Urinary bladder (tissue), 4 donors: ENCODE results near the gene MVK. TPM values are rescaled to one million over a fixed set of nuclear protein-coding genes. Genes with fewer than 3 reads are reported as not detected.

ENCODE experiments used
- DNase-seq: peaks from one replicate; pipeline ENCODE4 v3.0.0-alpha.2; 2015; ENCODE audit errors: extremely low spot score
- H3K27ac ChIP-seq: one replicate; pipeline ENCODE4 v1.5.1; 2013; ENCODE audit warnings: low read depth, mild to moderate bottlenecking, moderate library complexity
- H3K36me3 ChIP-seq: one replicate; pipeline ENCODE4 v1.6.1; 2013; ENCODE audit warnings: mild to moderate bottlenecking, moderate library complexity; ENCODE audit not compliant: insufficient read depth
- H3K4me1 ChIP-seq: one replicate; pipeline ENCODE4 v1.6.1; 2013; ENCODE audit warnings: mild to moderate bottlenecking, moderate library complexity; ENCODE audit not compliant: insufficient read depth
- H3K4me3 ChIP-seq: one replicate; pipeline ENCODE4 v1.5.1; 2013; ENCODE audit warnings: low read depth, low read length
- WGBS: extraction: QIAGEN DNeasy Blood & Tissue Kit; methylation state at CpG from one replicate; pipeline ENCODE4 v1.1.7; 2013; 5-methylcytosine and 5-hydroxymethylcytosine counted together
- polyA plus RNA-seq: library from polyadenylated mRNA; stranded (reverse); fragments of 200-250 nt; gene quantifications from one replicate; pipeline ENCODE4 v1.2.3, GENCODE V29; 2013
- total RNA-seq: library from RNA; depleted of rRNA; stranded (reverse); fragments of >200 nt; gene quantifications from one replicate; pipeline ENCODE4 v1.2.3, GENCODE V29; 2014
- donor health status: healthy with polysubstance abuse.
- donor health status: healthy.

The MVK gene
- total and polyA plus RNA-seq, 2 donors = 10.5 to 13.2 TPM

DNA sequence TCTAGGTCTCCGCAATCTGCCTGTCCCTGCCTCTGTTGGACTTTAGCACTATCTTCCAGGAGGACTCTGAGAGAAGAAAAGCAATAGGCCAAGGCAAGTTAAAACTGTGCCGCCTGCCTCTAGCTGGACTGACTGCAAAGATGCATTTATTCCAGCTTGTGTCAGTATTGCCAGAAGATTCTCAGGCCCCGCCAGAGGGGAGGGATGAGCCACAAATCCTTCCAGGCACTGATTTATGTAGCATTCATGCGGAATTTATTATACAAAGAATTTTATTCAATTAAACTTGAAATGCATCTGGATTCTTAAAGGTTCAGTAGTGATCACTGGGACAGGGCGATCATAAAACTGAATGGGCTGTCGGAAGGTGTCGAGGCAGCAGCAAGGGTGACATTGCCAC is 20.1 kb upstream of the MVK start:
- Histone ChIP-seq H3K4me1 (no peaks in the 10 kb centered on the region), H3K36me3 (no peaks in the 10 kb centered on the region), H3K27ac (no peak overlapping the region), H3K4me3 (no peak overlapping the region)
- 56% methylated on average over 7 of the region's 7 CpGs for WGBS
- no peak for DNase-seq

DNA sequence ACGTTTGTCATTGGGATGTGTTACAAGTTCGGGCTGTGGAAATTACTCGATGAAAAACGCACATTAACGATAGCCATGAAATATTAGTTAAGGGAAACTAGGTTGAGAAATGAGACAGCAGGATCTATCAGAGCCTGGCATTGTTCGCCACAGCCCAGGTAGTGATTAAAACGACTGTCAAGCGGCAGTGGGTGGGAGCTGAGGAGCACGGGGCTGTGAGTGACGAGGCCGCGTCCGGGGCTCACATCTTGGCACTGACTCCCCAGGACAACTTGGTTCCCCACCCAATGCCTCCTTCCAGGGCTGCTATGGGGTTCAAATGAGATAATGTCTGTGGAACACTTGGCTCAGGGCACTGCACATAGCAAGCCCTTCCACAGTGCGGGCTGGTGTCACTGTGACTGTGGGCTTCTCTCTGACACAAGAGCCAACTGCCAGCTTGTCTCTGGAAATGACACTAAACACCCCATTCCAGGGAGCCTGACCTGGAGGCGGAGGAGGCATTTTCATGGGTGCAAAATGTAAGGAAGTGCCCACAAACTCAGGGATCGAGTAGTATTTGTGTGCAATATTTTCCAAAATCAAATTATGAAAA is 19.6 kb upstream of the MVK start:
- H3K36me3 ChIP-seq = no peaks in the 10 kb centered on the region
- no peaks in the 10 kb centered on the region for H3K4me1 ChIP-seq
- H3K27ac ChIP-seq = no peak overlapping the region
- 41% methylated on average over 16 of the region's 16 CpGs for WGBS
- DNase-seq = no peak
- H3K4me3 ChIP-seq = no peak overlapping the region

DNA sequence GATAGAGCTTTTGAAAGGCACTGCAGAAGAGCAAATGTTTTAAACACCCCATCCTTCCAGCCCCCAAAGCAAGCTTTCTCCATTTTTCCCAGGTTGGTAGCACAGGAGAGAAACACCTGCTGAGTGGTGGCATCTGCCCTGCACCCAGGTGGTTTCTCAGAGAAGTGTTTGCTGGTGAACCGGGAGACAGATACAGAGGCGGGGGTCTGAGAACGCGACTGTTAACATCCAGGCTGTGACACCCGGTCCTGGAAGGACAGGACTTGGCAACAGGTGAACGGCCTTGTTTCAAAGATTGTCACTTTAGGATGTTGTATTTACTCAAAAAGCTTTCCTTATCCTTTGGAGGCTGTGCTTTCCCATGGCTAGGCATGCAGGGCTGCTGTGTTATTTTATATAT is 18.8 kb upstream of the MVK start:
- Histone ChIP-seq H3K4me1 (no peaks in the 10 kb centered on the region), H3K4me3 (no peak overlapping the region), H3K36me3 (no peaks in the 10 kb centered on the region), H3K27ac (no peak overlapping the region)
- 74% methylated on average over 6 of the region's 6 CpGs for WGBS
- DNase-seq = no peak

DNA sequence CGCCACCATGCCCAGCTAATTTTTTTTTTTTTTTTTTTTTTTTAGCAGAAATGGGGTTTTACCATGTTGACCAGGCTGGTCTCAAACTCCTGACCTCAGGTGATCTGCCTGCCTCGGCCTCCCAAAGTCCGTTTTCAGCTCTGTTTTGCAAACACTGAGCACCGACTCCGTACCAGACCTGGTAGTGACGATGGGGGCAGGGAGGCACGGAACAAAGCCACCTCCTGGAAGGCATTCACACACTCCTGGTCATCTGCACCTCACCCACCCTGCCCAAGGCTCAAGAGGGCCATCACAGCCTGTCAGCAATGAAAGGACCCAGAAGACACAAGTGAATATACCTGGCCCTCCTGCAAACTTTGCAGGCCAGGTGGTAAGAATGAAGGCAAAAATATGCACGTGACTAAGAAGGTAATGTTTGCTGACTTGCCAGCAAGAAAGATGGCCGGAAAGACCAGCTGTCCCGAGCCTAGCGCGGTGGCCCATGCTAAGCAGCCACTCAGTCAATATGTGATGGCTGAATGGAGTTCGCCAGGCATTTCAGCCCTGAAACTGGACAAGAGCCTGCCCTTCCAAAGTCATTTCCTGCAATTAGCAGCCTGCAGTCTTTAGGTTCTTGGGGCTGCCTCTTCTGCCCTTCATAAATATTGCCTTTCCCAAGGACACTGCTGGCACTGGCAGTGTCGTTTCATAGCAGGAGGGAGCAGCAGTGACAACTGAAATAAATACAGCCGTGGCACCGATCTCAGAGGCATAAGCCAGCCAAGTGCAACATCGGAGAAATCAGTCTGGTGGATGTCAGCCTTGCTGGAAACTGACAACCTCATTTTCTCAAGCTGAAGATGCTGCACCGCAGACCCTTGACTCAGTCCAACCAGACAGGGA is 17.9 kb upstream of the MVK start:
- H3K4me3 ChIP-seq = no peak overlapping the region
- H3K36me3 ChIP-seq = no peaks in the 10 kb centered on the region
- no peak for DNase-seq
- H3K27ac ChIP-seq = no peak overlapping the region
- 76% methylated on average over 18 of the region's 18 CpGs for WGBS
- H3K4me1 ChIP-seq = no peaks in the 10 kb centered on the region

DNA sequence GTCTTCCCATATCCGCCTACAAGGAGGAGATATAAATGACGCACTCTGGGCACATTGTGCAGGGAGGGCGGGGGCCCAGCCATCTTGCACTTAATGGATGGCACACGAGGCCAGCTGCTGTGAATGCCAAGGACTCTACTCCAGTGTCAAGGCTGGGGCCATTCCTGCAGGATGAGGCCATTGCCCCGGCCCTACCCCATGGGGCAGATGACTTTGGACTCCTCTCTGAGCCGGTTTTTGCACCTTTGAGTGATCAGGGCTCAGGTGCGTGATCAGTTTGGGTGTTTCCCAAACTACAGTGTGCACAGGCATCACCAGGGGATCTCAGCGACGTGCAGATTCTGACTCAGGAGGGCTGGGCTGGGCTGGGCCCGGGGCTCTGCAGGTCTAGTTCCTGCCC is 16.4 kb upstream of the MVK start:
- H3K27ac ChIP-seq = no peak overlapping the region
- no peaks in the 10 kb centered on the region for H3K36me3 ChIP-seq
- H3K4me3 ChIP-seq = no peak overlapping the region
- 91% methylated on average over 10 of the region's 10 CpGs for WGBS
- DNase-seq = no peak
- no peaks in the 10 kb centered on the region for H3K4me1 ChIP-seq

DNA sequence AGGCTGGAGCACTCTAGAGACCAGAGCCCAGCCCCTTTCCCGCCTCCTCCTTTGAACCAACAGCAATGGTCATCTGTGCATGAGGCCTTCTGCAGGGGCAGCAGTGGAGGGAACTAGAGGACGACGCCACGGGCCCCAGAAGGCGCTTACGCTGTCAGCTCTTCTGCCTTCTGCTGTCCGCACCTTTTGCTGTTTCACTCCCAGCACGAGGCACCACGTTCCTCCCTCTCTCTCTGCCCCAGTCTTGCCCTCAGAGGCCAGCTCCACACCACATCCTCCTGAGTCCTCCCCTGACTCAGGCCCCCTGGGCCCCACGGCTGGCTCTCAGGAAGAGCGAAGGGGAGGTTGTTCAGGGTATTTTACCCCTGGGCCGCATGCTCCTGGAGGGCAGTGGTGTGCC is 15.8 kb upstream of the MVK start:
- no peak for DNase-seq
- Histone ChIP-seq H3K36me3 (no peaks in the 10 kb centered on the region), H3K4me3 (no peak overlapping the region), H3K4me1 (no peaks in the 10 kb centered on the region), H3K27ac (no peak overlapping the region)
- 71% methylated on average over 12 of the region's 12 CpGs for WGBS

DNA sequence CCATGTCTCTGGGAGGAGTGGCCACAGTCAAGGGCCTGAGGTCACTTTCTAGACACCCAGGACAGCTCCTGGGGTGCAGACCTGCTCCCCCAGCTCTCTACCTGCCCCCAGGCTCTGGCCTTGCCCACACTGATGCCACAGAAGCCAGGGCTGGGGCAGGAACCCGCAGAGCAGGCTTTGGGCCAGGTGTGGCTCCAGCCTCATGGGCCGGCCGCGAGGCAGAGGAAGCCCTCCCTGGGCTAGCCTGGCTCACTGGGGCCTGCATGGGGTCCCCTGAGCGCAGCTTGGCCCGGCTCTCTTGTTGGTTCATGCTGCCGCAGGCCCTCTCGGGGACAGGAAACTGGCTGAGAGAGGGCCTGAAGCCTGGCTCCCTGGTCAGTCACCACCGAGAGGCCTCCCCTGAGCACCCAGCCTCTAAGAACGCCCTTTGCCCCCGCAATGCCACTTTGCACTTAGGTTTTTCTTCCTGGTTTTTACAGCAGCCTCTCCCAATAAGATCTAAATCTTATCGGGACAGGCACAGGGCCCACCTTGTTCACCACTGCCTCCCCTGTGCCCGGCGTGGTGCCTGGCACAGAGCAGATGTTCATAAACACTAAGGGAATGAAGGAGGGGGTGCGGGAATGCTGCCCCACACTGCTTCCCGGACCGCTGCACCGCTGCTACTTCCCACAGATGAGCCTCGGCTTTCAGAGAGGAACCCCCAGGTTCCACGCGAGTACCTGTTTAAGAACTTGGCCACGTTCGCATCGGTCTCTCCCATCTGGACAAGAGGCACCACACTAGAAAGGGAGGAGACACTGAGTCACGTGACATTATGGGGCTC is 15.0 kb upstream of the MVK start:
- Histone ChIP-seq H3K36me3 (no peaks in the 10 kb centered on the region), H3K27ac (no peak overlapping the region), H3K4me1 (no peaks in the 10 kb centered on the region), H3K4me3 (no peak overlapping the region)
- WGBS = 90% methylated on average over 25 of the region's 25 CpGs
- DNase-seq = no peak

DNA sequence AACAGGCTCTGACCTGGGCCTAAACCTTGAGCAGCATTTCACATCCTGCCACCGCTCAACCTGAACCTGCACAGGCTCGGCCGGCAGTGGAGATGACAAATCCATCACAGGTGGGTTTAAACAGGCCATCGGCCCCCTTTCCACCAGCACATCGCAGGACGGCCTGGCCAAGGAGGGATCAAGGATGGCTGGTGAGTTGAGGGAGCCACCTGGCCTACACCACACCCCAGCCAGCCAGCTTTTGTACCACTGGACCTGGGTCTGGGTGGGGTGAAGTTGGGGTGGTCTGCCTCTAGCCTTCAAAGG is 14.4 kb upstream of the MVK start:
- H3K27ac ChIP-seq = no peak overlapping the region

DNA sequence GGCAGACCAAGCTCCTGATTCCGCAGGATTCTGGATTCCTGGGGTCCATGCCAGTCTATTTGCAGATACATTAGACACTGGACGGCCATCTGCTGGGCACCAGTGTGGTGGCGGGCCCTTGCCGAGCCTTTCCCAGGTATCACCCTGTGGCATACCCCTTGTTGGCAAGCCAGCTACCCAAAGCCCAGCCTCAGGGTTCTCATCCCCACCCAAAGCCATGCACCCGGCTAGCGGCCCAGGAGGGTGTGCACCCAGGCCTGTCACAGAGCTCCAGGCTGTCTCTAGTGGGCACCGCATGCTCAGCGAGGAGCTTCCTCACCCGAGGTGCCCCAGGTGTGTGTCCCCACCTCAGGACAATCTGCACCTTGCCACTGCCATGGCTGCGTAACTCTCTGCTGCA is 14.0 kb upstream of the MVK start:
- DNase-seq = no peak
- WGBS = 96% methylated on average over 10 of the region's 10 CpGs
- Histone ChIP-seq H3K4me1 (no peaks in the 10 kb centered on the region), H3K4me3 (no peak overlapping the region), H3K36me3 (no peaks in the 10 kb centered on the region), H3K27ac (no peak overlapping the region)

More for the DNA sequence above, 14.4 kb upstream of the MVK start:
- Histone ChIP-seq H3K4me1 (no peaks in the 10 kb centered on the region), H3K36me3 (no peaks in the 10 kb centered on the region), H3K4me3 (no peak overlapping the region)
- WGBS = 92% methylated on average over 6 of the region's 6 CpGs
- DNase-seq = no peak

DNA sequence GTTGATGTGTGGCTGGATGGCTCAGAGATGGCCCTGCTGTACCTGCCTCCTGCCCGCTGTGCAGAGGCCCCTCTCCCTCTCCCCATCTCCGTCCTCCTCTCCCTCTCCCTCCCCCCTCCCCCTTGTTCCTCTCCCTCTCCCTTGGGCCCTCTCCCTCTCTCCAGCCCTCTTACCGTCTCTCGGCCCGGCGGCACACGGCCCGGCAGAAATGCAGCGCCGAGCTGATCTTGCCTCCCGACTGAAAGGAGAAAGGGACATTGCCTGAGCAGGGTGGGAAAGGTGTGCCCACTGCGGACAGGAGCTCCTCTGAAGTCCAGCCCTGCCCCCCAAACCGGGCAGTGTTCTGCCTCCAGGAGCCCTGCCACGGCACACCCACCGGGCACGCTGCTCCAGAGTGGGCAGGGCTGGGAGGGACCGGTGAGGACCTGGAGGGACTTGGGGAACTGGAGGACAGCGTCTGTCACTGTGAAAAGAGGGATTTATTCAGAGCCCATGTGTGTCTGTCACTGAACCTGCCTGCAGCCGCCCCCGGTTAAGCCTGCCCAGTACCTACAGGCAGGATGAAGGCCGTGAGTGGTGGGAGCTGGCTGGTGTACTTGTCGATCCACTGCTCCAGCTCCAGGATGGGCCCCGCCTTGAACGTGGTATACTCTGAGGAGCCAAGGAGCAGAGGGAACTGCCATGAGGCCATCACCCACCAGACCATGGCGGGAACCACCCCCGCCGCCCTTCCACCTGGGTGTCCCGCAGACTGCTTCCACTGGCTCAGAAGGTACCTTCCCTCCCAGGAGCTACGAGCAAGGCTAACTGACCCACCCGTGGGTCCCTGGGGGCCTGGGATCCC is 12.5 kb upstream of the MVK start:
- DNase-seq = no peak
- H3K4me3 ChIP-seq = no peak overlapping the region
- 83% methylated on average over 30 of the region's 30 CpGs for WGBS
- H3K27ac ChIP-seq = no peak overlapping the region
- H3K4me1 ChIP-seq = no peaks in the 10 kb centered on the region
- no peaks in the 10 kb centered on the region for H3K36me3 ChIP-seq

DNA sequence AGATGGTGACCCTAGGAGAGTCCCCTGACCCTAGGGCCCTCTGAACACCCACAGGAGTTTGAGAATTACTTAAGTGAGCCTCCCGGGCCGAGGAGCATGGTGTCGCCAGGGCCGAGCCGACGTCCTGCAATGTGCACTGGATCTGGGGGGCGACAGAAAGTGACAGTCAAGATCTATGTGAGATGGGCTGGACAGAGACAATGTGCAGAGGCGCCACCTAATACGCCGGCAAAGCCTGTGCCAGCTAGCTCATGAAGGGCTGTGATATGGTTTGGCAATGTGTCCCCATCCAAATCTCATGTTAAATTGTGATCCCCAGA is 11.9 kb upstream of the MVK start:
- no peaks in the 10 kb centered on the region for H3K36me3 ChIP-seq
- no peak overlapping the region for H3K4me3 ChIP-seq
- DNase-seq = no peak
- H3K4me1 ChIP-seq = no peaks in the 10 kb centered on the region
- no peak overlapping the region for H3K27ac ChIP-seq
- 94% methylated on average over 10 of the region's 10 CpGs for WGBS

DNA sequence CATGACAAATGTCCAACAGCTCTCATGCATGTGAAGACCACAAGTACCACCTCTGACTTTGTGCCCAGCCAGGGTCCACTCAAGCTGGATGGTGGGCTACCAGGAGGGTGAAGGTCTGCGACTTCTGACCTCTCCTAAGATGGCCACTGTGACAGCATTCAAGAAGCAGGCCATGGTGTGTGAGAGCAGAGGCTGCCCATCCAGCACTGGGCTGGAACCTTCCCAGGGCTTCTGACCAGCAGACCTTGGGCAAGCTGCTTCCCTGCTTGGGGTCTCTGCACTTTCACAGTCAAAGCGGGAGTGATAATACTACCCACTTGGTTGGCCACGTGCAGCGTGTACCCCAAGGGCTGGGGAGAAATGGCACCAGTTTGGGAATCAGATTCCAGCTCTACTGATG is 10.7 kb upstream of the MVK start:
- no peak for DNase-seq
- H3K4me1 ChIP-seq = no peaks in the 10 kb centered on the region
- no peak overlapping the region for H3K4me3 ChIP-seq
- H3K27ac ChIP-seq = no peak overlapping the region
- WGBS = 90% methylated on average over 4 of the region's 4 CpGs
- no peaks in the 10 kb centered on the region for H3K36me3 ChIP-seq
